ENCODE data around the gene RAD51B. TPM values are rescaled to one million over a fixed set of nuclear protein-coding genes. Genes with fewer than 3 reads are reported as not detected.

RAD51B gene
- total RNA-seq, 6 experiments from 2014 or later, result 2.7 to 5.8 (median 4.3) TPM

DNA sequence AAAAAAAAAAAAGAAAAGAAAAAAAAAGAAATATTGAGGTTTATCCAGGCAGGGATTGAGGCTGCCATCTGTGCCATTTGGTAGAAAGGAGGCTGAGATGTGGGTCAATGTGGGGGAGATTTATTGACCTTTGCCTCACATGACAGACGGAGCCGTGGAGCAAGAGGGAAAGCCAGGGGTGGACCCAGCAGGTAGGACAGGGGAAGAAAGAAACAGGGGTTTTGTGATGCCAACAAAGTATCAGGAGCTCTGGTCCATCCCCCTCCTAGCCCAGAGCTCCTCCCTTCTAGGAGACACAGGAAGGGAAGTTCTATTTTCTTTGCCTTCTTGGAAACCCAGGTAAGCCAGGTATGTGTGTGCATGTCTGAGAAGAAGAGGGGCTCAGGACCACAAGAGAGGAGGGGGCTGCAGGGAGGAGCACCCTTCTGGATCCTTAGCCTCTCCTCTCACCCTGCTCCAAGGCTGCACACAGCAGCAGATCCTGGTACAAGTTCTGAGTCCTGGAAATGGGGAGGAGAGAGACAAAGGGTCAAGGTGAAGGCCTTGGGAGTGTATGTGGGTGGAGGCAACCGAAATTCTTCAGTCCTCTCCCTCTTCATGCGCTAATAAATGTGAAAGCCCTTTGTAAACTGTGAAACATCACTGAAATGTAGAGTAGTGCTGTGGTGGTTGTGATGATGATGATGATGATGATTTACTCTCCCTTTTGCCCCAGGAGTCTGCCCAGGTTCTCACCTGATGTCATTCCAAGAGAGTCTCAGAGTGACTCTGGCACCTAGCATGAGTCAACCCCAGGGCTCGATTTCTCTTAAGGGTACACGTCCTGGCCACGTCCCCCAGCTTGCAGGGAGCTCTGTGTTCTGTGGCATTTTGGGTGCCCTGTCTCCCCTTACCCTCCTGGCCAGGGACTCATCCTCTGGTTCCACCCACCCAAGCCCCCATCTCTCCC, 947.0 kb downstream of the RAD51B start:
- Histone ChIP-seq H3K4me3 (no peak overlapping the region), H3K27me3 (no peaks in the 10 kb centered on the region), H3K27ac (no peak overlapping the region), H3K4me1 (peaks cover 0 to 19% (median 7%) of the 10 kb centered on the region in 4 donors), H3K9me3 (no peaks in the 10 kb centered on the region), H3K36me3 (no peaks in the 10 kb centered on the region)
- intact Hi-C loops (cut with DNase I), result no loop called here
- 49% methylated on average over 4 of the region's 7 CpGs for WGBS (ENCODE audit: insufficient coverage, low coverage, low lambda C conversion rate, missing lambda C conversion rate)
- DNase-seq (no peak), ATAC-seq (no peak)
- TF ChIP-seq, protein P1, sequence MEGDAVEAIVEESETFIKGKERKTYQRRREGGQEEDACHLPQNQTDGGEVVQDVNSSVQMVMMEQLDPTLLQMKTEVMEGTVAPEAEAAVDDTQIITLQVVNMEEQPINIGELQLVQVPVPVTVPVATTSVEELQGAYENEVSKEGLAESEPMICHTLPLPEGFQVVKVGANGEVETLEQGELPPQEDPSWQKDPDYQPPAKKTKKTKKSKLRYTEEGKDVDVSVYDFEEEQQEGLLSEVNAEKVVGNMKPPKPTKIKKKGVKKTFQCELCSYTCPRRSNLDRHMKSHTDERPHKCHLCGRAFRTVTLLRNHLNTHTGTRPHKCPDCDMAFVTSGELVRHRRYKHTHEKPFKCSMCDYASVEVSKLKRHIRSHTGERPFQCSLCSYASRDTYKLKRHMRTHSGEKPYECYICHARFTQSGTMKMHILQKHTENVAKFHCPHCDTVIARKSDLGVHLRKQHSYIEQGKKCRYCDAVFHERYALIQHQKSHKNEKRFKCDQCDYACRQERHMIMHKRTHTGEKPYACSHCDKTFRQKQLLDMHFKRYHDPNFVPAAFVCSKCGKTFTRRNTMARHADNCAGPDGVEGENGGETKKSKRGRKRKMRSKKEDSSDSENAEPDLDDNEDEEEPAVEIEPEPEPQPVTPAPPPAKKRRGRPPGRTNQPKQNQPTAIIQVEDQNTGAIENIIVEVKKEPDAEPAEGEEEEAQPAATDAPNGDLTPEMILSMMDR (IDR thresholded peaks at IDR 0.05), result no peak
- no peak for TF ChIP-seq POLR2A (IDR thresholded peaks at IDR 0.05)

DNA sequence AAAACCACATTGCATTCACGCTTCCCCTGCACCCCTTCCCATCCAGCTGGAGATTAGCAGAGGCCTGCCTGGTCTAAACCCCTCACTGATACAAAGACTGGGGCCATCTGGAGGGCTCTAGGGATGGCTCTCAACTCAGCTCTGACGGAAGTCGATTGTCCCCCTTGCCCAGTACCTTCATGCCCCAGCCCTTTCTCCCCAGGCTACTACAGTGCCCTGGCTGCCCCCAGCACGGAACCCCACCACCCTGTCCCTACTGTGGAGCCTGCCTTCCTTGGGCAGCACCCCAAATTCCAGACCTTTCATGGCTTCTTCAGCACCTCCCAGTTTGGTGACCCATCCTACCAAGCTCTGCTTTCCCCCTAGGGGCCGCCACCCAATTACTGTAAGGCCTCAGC, 947.7 kb downstream of the RAD51B start:
- intact Hi-C loops (cut with DNase I), result no loop called here
- DNase-seq (no peak), ATAC-seq (no peak)
- Histone ChIP-seq H3K4me3 (no peak overlapping the region), H3K27me3 (no peaks in the 10 kb centered on the region), H3K9me3 (no peaks in the 10 kb centered on the region), H3K27ac (no peak overlapping the region), H3K36me3 (no peaks in the 10 kb centered on the region), H3K4me1 (peaks cover 0 to 19% (median 7%) of the 10 kb centered on the region in 4 donors)
- TF ChIP-seq POLR2A (IDR thresholded peaks at IDR 0.05), result no peak
- TF ChIP-seq, protein P1 (IDR thresholded peaks at IDR 0.05), result no peak
- 93% methylated on average over 4 of the region's 5 CpGs for WGBS (ENCODE audit: insufficient coverage, low coverage, low lambda C conversion rate, missing lambda C conversion rate)

DNA sequence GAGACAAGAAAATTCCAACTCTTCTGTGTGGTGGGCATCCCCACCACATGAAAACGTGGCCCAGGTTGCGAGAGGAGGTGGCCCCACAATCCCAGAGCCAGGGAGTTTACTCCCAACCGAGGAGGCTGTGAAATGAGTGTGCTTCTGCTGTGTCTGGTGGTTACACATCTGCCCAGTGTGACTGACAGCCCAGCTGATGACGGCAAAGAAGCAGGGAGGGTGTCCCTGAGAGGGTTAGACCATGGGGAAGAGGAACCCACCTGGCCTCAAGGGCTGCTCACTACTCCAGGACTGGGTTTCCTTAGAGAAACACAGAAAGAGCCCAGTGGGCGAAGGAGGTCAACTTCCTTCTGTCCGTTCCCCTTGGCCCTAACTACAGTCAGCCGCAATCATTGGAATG, 948.7 kb downstream of the RAD51B start:
- ATAC-seq, result no peak
- no peak for TF ChIP-seq POLR2A (IDR thresholded peaks at IDR 0.05)
- TF ChIP-seq, protein P1 (IDR thresholded peaks at IDR 0.05), result no peak

DNA sequence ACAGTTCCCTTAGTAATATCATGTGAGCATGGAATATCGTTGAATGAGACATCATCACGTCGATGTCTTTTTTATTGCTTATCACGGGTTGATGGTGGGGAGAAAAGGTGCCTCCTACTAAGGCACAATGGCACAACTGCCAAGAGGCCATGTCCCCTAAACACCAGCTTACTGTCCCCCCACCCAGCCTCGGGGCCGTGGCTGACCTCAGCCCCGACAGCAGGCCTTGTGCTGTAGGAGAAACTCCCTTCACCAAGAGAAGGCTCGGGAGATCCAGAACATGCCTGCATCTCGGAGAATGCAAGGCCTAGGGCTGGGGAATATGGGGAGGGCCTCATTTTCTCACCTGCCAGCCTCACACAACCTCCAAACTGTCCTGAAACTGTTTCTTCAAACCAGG, 950.5 kb downstream of the RAD51B start:
- no peaks in the 10 kb centered on the region for H3K4me1 ChIP-seq
- no peak overlapping the region for H3K27ac ChIP-seq
- WGBS (ENCODE audit: insufficient coverage, low coverage, low lambda C conversion rate, missing lambda C conversion rate), result 96% methylated on average over 7 of the region's 9 CpGs
- H3K36me3 ChIP-seq, result no peaks in the 10 kb centered on the region
- H3K4me3 ChIP-seq, result no peak overlapping the region
- H3K27me3 ChIP-seq, result no peaks in the 10 kb centered on the region
- DNase-seq (no peak), ATAC-seq (no peak)
- no peaks in the 10 kb centered on the region for H3K9me3 ChIP-seq
- intact Hi-C loops (cut with DNase I), result loop anchor here in 1 of 2 donors (10.0 kb wide), 1 partner anchor 45 kb away; no protein-coding TSS in a partner anchor
- TF ChIP-seq, protein P1 (IDR thresholded peaks at IDR 0.05), result no peak
- no peak for TF ChIP-seq POLR2A (IDR thresholded peaks at IDR 0.05)

More for the DNA sequence above, 948.7 kb downstream of the RAD51B start:
- H3K27me3 ChIP-seq, result no peaks in the 10 kb centered on the region
- no peaks in the 10 kb centered on the region for H3K9me3 ChIP-seq
- H3K4me1 ChIP-seq, result peaks cover 0 to 10% (median 4%) of the 10 kb centered on the region in 4 donors
- intact Hi-C loops (cut with DNase I), result no loop called here
- H3K4me3 ChIP-seq, result no peak overlapping the region
- WGBS (ENCODE audit: insufficient coverage, low coverage, low lambda C conversion rate, missing lambda C conversion rate), result 100% methylated on average over 1 of the region's 7 CpGs
- H3K36me3 ChIP-seq, result no peaks in the 10 kb centered on the region
- no peak for DNase-seq
- H3K27ac ChIP-seq, result no peak overlapping the region
